GM19099 (cell line): ENCODE results near the gene OR8I2.

ENCODE experiments used
- POLR2A ChIP-seq: IDR thresholded peaks from 3 replicates; pipeline ENCODE4 v1.6.1; 2011; ENCODE audit warnings: low read depth; ENCODE audit not compliant: insufficient read length; ENCODE audit errors: extremely low read depth

The OR8I2 gene

GRCh38 chr11:56093008-56093407 lies at the start of gene OR8I2:
Gene OR8I2, plus strand, starts transcription at chr11:56093308. Its CDS starts 0 bp downstream, at chr11:56093308.
- TF ChIP-seq POLR2A = no peak

GRCh38 chr11:56045538-56045937 lies 47.6 kb upstream of the OR8I2 start:
- no peak for TF ChIP-seq POLR2A

GRCh38 chr11:56048480-56048879 lies 44.6 kb upstream of the OR8I2 start:
- no peak for TF ChIP-seq POLR2A

- TF ChIP-seq POLR2A = no peak
These were observed 43.6 kb upstream of the OR8I2 start for GRCh38 chr11:56049487-56049886.

- no peak for TF ChIP-seq POLR2A
These were observed 26.1 kb upstream of the OR8I2 start for GRCh38 chr11:56066980-56067379.

GRCh38 chr11:56089697-56090096 lies 3.4 kb upstream of the OR8I2 start:
- no peak for TF ChIP-seq POLR2A

- no peak for TF ChIP-seq POLR2A
These were observed 10.2 kb downstream of the OR8I2 start, which contains the start of gene OR8H2 for GRCh38 chr11:56103210-56103737. Gene OR8H2, plus strand, starts transcription at chr11:56103687. Its CDS starts 1,356 bp downstream, at chr11:56105043.

GRCh38 chr11:56122073-56122472 lies 29.0 kb downstream of the OR8I2 start, which contains the start of gene OR8H3:
Gene OR8H3, plus strand, starts transcription at chr11:56122373. Its CDS starts 0 bp downstream, at chr11:56122373.
- no peak for TF ChIP-seq POLR2A

- no peak for TF ChIP-seq POLR2A
These were observed 47.1 kb downstream of the OR8I2 start, which contains the start of gene OR8J3 for GRCh38 chr11:56140151-56140661. Gene OR8J3, minus strand, starts transcription at chr11:56140201. Its CDS starts 2,483 bp downstream, at chr11:56137718.
